GM18499 (cell line): ENCODE data around the gene MED12L.

ENCODE experiments used
- ATAC-seq: cut with Tn5 transposase; IDR thresholded peaks from one replicate; pipeline ENCODE4 v1.9.1; 2021; ENCODE audit warnings: moderate number of reproducible peaks; ENCODE audit not compliant: insufficient read depth, unreplicated experiment

MED12L gene

GRCh38 chr3:151086484-151087456 lies 1.3 kb downstream of the MED12L start:
- peak; percentile 53 for ATAC-seq

- no peak for ATAC-seq
Measured at GRCh38 chr3:151087648-151088047, 2.2 kb downstream of the MED12L start.

GRCh38 chr3:151091685-151092345 lies 6.4 kb downstream of the MED12L start:
- no peak for ATAC-seq

GRCh38 chr3:151093148-151093547 lies 7.7 kb downstream of the MED12L start:
- no peak for ATAC-seq

- no peak for ATAC-seq
Measured at GRCh38 chr3:151093905-151094304, 8.4 kb downstream of the MED12L start.

- ATAC-seq: no peak
Measured at GRCh38 chr3:151096716-151097115, 11.3 kb downstream of the MED12L start.

GRCh38 chr3:151100076-151100475 lies 14.6 kb downstream of the MED12L start:
- no peak for ATAC-seq

GRCh38 chr3:151101270-151101969 lies 16.0 kb downstream of the MED12L start:
- no peak for ATAC-seq

- no peak for ATAC-seq
Measured at GRCh38 chr3:151106311-151106710, 20.8 kb downstream of the MED12L start.

- ATAC-seq: no peak
Measured at GRCh38 chr3:151107177-151107576, 21.7 kb downstream of the MED12L start.

- no peak for ATAC-seq
Measured at GRCh38 chr3:151107701-151108100, 22.2 kb downstream of the MED12L start.

- no peak for ATAC-seq
Measured at GRCh38 chr3:151109286-151109800, 23.9 kb downstream of the MED12L start.

GRCh38 chr3:151112731-151113130 lies 27.3 kb downstream of the MED12L start:
- no peak for ATAC-seq

- no peak for ATAC-seq
Measured at GRCh38 chr3:151113343-151113742, 27.9 kb downstream of the MED12L start.

GRCh38 chr3:151117047-151117446 lies 31.6 kb downstream of the MED12L start:
- ATAC-seq: no peak

- no peak for ATAC-seq
Measured at GRCh38 chr3:151119188-151119587, 33.7 kb downstream of the MED12L start.

GRCh38 chr3:151120409-151120808 lies 34.9 kb downstream of the MED12L start:
- ATAC-seq: no peak

- no peak for ATAC-seq
Measured at GRCh38 chr3:151121016-151121415, 35.6 kb downstream of the MED12L start.

- no peak for ATAC-seq
Measured at GRCh38 chr3:151123827-151124226, 38.4 kb downstream of the MED12L start.

GRCh38 chr3:151124476-151124875 lies 39.0 kb downstream of the MED12L start:
- ATAC-seq: no peak

- ATAC-seq: no peak
Measured at GRCh38 chr3:151130428-151130827, 45.0 kb downstream of the MED12L start.
